ENCODE data around the gene ATP5ME. TPM values are rescaled to one million over a fixed set of nuclear protein-coding genes. Genes with fewer than 3 reads are reported as not detected.

Gene ATP5ME
- polyA plus RNA-seq, 1 of the 3 experiments (the other 2 are of a cell fraction) = 1,185 TPM

DNA sequence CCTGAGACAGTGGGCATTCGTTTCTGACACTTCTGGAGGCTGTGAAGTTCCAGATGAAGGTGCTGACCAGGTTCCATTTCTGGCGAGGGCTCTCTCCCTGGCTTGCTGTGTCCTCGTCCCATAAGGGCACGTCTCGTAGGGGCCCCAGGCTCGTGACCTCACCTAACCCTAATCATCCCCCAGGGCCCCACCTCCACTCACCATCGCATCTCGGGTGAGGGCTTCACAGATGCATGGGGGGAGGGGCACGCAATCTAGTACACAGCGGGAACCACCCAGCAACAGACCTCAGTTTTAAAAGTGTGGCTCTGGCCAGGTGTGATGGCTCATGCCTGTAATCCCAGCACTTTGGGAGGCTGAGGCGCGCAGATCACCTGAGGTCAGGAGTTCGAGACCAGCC lies 26.6 kb downstream of the ATP5ME start:
- no peaks in the 10 kb centered on the region for H3F3A ChIP-seq (replicated peaks; ENCODE audit: insufficient read depth)
- 52% methylated on average over 8 of the region's 13 CpGs for WGBS (ENCODE audit: low lambda C conversion rate)
- peaks cover 0 to 2% of the 10 kb centered on the region in 2 experiments; a peak in 1 of 4 replicates for H3K4me1 ChIP-seq (ENCODE audit: control insufficient read depth in 1 of 2, insufficient read depth in 2 of 2, low read depth in 1 of 2, low read length in 1 of 2)
- no peaks in the 10 kb centered on the region for H3K79me2 ChIP-seq (ENCODE audit: insufficient read depth)
- DNase-seq = no peak
- POLR2A ChIA-PET = no interaction called here
- CTCF ChIA-PET = interaction anchor here (1.2 kb wide), 1 partner anchor 45 kb away, joined by 4 read pairs; no protein-coding TSS in a partner anchor
- H3K36me3 ChIP-seq (replicated peaks in 1 of 2; ENCODE audit: control insufficient read depth in 1 of 2, insufficient read depth in 2 of 2, low read length in 1 of 2) = no peaks in the 10 kb centered on the region
- H3K9ac ChIP-seq = no peak overlapping the region
- H3K27me3 ChIP-seq (ENCODE audit: insufficient read depth) = peaks cover 13% of the 10 kb centered on the region; the same call in 1 of the 2 replicates
- no peaks in the 10 kb centered on the region for H3K9me2 ChIP-seq
- H3K4me2 ChIP-seq = no peak overlapping the region
- no peak overlapping the region for H3K27ac ChIP-seq (ENCODE audit: low read depth in 2 of 2, low read length in 1 of 2)
- no peak overlapping the region for H3K4me3 ChIP-seq (ENCODE audit: low read depth in 2 of 2, low read length in 1 of 2)
- no peaks in the 10 kb centered on the region for H4K20me1 ChIP-seq (ENCODE audit: insufficient read depth)
- no peak for TF ChIP-seq RXRA (IDR thresholded peaks at IDR 0.05; ENCODE audit: borderline replicate concordance, low read depth)
- TF ChIP-seq, protein P1, sequence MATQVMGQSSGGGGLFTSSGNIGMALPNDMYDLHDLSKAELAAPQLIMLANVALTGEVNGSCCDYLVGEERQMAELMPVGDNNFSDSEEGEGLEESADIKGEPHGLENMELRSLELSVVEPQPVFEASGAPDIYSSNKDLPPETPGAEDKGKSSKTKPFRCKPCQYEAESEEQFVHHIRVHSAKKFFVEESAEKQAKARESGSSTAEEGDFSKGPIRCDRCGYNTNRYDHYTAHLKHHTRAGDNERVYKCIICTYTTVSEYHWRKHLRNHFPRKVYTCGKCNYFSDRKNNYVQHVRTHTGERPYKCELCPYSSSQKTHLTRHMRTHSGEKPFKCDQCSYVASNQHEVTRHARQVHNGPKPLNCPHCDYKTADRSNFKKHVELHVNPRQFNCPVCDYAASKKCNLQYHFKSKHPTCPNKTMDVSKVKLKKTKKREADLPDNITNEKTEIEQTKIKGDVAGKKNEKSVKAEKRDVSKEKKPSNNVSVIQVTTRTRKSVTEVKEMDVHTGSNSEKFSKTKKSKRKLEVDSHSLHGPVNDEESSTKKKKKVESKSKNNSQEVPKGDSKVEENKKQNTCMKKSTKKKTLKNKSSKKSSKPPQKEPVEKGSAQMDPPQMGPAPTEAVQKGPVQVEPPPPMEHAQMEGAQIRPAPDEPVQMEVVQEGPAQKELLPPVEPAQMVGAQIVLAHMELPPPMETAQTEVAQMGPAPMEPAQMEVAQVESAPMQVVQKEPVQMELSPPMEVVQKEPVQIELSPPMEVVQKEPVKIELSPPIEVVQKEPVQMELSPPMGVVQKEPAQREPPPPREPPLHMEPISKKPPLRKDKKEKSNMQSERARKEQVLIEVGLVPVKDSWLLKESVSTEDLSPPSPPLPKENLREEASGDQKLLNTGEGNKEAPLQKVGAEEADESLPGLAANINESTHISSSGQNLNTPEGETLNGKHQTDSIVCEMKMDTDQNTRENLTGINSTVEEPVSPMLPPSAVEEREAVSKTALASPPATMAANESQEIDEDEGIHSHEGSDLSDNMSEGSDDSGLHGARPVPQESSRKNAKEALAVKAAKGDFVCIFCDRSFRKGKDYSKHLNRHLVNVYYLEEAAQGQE (IDR thresholded peaks at IDR 0.05; ENCODE audit: low read depth, low read length) = no peak
- TF ChIP-seq, protein P2, sequence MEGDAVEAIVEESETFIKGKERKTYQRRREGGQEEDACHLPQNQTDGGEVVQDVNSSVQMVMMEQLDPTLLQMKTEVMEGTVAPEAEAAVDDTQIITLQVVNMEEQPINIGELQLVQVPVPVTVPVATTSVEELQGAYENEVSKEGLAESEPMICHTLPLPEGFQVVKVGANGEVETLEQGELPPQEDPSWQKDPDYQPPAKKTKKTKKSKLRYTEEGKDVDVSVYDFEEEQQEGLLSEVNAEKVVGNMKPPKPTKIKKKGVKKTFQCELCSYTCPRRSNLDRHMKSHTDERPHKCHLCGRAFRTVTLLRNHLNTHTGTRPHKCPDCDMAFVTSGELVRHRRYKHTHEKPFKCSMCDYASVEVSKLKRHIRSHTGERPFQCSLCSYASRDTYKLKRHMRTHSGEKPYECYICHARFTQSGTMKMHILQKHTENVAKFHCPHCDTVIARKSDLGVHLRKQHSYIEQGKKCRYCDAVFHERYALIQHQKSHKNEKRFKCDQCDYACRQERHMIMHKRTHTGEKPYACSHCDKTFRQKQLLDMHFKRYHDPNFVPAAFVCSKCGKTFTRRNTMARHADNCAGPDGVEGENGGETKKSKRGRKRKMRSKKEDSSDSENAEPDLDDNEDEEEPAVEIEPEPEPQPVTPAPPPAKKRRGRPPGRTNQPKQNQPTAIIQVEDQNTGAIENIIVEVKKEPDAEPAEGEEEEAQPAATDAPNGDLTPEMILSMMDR (IDR thresholded peaks at IDR 0.05) = no peak
- TF ChIP-seq GATA2 (CRISPR knock-in tag; IDR thresholded peaks at IDR 0.05) = no peak
- TF ChIP-seq, protein P3, sequence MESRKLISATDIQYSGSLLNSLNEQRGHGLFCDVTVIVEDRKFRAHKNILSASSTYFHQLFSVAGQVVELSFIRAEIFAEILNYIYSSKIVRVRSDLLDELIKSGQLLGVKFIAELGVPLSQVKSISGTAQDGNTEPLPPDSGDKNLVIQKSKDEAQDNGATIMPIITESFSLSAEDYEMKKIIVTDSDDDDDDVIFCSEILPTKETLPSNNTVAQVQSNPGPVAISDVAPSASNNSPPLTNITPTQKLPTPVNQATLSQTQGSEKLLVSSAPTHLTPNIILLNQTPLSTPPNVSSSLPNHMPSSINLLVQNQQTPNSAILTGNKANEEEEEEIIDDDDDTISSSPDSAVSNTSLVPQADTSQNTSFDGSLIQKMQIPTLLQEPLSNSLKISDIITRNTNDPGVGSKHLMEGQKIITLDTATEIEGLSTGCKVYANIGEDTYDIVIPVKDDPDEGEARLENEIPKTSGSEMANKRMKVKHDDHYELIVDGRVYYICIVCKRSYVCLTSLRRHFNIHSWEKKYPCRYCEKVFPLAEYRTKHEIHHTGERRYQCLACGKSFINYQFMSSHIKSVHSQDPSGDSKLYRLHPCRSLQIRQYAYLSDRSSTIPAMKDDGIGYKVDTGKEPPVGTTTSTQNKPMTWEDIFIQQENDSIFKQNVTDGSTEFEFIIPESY (IDR thresholded peaks at IDR 0.05; ENCODE audit: borderline replicate concordance, low read depth) = no peak
- no peak for TF ChIP-seq FOXM1 (IDR thresholded peaks at IDR 0.05; ENCODE audit: low read depth)
- TF ChIP-seq TCF12 (IDR thresholded peaks at IDR 0.05) = no peak
- TF ChIP-seq FOSL2 (IDR thresholded peaks at IDR 0.05; ENCODE audit: borderline replicate concordance, low read depth) = no peak
- no peak for TF ChIP-seq ELF1 (IDR thresholded peaks at IDR 0.05)
- no peak for TF ChIP-seq TAF1 (IDR thresholded peaks at IDR 0.05; ENCODE audit: borderline replicate concordance, low read depth, low read length)
- TF ChIP-seq, protein P4, sequence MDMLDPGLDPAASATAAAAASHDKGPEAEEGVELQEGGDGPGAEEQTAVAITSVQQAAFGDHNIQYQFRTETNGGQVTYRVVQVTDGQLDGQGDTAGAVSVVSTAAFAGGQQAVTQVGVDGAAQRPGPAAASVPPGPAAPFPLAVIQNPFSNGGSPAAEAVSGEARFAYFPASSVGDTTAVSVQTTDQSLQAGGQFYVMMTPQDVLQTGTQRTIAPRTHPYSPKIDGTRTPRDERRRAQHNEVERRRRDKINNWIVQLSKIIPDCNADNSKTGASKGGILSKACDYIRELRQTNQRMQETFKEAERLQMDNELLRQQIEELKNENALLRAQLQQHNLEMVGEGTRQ (IDR thresholded peaks at IDR 0.05; ENCODE audit: borderline replicate concordance, low read depth, low read length) = no peak
- TF ChIP-seq MXI1 (IDR thresholded peaks at IDR 0.05; ENCODE audit: low read depth, low read length) = no peak
- TF ChIP-seq TEAD4 (IDR thresholded peaks at IDR 0.05; ENCODE audit: borderline replicate concordance, insufficient read depth) = no peak
- TF ChIP-seq NRF1 (IDR thresholded peaks at IDR 0.05; ENCODE audit: low read depth, low read length) = no peak
- TF ChIP-seq YY1 (IDR thresholded peaks at IDR 0.05; ENCODE audit: low read depth) = no peak
- TF ChIP-seq, protein P5, sequence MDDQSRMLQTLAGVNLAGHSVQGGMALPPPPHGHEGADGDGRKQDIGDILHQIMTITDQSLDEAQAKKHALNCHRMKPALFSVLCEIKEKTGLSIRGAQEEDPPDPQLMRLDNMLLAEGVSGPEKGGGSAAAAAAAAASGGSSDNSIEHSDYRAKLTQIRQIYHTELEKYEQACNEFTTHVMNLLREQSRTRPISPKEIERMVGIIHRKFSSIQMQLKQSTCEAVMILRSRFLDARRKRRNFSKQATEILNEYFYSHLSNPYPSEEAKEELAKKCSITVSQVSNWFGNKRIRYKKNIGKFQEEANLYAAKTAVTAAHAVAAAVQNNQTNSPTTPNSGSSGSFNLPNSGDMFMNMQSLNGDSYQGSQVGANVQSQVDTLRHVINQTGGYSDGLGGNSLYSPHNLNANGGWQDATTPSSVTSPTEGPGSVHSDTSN (IDR thresholded peaks at IDR 0.05) = no peak
- TF ChIP-seq SMC3 (IDR thresholded peaks at IDR 0.05; ENCODE audit: low read depth, low read length) = no peak
- TF ChIP-seq, protein P6, sequence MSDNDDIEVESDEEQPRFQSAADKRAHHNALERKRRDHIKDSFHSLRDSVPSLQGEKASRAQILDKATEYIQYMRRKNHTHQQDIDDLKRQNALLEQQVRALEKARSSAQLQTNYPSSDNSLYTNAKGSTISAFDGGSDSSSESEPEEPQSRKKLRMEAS (IDR thresholded peaks at IDR 0.05; ENCODE audit: low read depth) = no peak
- TF ChIP-seq NFIC (IDR thresholded peaks at IDR 0.05; ENCODE audit: borderline replicate concordance) = no peak
- no peaks in the 10 kb centered on the region for H3K9me3 ChIP-seq
- no peak overlapping the region for H2AFZ ChIP-seq (ENCODE audit: low read depth)

Data from SK-N-SH (cell line).